MV-4-11 (cell line): Measurements from ENCODE around the gene RASGRF2.
"Not testable (repeated sequence)": the region's sequence is repeated elsewhere in the genome, so short reads cannot be mapped to it uniquely, and the experiment has no call there.

Experiments
- DNase-seq: peaks from one replicate; lab custom pipeline; 2025; lab: John Stamatoyannopoulos, UW

The RASGRF2 gene

DNA sequence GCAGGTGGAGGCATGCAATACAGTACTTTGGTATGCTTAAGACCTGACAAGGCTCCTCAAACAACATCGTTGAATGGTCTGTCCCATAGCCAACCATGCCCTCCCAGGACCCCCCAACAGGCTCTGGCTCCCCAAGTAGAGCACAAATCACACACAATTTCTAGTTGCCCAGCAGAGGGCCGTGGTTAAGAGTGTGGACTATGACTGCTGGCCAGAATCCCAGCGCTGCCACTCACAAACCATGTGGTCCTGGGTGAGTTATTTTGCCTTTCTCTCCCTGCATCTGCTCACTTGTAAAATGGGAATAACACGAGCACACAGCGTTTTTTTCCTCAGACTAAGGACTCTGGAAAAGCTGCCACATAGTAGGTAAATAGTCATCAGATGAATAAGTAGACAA lies 279.4 kb downstream of the RASGRF2 start:
- no peak for DNase-seq

DNA sequence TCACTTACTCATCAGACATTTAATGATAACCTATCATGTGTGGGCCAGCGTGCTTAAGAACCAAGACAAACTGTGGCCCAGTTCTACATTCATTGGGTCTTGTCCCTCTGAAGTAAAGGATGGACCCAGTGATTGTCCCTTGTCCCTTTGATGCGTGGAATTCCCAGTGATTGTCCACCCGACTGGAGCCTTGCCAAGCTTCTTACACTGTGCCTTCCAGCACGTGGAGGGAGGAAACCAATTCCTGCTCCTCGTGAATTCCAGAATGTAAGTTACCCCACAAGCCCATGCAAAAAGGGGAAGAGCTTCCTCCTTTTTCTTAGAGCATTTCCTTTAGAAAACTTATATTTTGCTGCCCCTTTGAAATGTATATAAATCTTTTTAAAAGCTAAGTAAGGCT lies 280.8 kb downstream of the RASGRF2 start:
- DNase-seq = no peak

DNA sequence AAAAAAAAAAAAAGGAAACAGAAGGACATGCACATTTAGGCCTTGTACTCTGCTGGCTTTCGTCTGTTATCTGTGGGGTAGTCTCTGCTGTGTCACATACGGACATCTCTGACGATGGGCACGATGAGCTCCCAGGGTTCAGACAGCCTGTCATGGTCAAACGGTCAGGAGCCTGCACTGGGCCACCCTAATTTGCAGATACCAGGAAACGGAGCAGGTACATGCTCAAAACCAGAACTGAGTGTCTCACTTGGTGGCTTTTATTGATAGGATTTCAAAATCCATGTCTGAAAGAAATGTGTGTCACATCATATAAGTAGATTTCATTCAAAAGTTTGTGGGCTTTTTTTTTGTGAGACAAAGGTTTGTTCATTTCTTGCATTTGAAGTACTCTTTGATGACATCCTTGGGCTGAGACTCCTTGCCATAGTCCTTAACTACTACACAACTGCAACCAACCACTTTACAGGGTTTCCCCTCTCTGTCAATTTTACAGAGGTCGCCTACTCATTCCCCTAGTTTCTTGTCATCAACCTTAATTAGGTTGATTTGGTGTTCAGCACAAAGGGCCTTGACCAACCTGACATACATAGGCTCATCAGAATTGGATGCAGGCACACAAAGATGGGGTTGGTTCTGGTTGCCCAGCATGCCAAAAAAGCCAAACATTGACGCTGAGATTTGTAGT lies 281.9 kb downstream of the RASGRF2 start:
- no peak for DNase-seq

DNA sequence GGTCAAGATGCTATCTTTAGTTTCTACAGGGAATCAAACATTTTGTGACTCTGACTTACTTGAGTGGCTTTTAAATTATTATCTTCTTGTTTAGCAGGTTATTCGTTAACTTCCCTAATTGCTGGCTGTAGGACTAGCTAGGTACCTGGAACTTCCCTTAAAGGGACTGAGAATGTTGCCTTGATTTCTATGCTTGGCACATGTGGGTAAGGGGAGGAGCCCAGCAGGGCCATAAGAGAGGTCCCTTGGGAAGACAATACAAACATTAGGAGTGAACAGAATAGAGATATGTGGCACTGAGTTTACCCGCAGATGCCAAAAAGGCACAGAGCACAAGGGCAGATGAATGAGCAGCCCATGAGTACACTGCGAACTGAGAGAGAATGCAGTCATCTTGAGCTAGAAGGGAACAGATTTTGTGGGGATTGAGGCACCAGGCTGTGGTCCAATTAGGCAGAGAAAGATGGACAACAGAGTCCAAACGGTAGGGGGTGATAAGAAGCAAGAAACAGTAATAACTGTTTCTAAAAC lies 282.8 kb downstream of the RASGRF2 start:
- DNase-seq = no peak

DNA sequence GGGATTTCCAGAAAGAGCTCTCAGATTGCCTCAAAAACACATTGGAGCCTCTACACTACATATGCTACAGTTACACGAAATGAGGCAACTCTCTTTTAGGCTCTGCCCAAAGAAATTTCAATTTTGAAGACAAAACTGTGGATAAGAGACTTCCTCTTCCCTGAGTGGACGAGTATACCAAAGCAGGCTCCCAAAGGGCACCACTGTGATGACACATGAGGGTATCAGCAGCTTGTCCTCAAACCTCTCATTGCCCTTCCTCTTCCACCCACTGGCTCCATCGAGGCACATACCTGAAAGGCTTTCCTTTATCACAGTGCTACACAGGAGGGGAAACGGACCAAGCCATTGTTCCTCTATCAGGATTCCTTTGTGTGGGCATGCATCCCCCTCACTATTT lies 284.3 kb downstream of the RASGRF2 start:
- DNase-seq = no peak

DNA sequence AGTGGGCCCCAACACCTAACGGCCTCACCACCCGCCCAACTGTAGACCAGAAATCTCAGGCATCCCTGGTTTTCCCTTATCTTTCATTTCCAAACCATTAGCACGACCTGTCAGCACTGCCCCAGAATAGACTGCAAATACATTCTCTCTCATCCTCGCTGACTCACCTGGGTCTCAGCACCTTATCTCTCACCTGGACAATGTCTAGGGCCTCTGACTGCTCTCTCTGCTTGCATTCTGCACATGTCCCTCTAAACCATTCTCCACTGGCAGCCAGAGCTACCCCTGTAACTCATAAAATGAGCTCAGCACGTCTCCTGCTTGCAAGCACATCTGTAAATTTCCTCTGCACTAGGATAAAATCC lies 285.7 kb downstream of the RASGRF2 start:
- DNase-seq = no peak

DNA sequence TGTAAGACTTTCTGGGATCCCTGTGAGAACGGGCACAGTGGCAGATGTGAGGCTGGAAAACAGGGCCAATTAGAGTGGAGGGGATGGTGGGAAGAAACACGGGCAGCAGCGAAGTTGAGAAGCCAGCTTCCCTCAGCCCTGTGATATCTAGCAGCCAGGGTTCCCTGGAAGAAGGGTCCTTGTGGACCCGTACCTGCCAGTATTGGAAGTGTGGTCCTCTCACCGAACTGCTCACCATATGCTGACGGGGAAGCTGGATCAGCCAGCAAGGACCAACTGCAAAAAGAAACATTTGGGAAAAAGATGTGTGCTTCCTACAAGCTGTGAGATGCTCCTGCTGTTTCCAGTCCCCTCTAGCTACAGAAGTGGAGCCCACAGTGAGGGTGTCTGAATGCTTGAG lies 286.5 kb downstream of the RASGRF2 start:
- no peak for DNase-seq

DNA sequence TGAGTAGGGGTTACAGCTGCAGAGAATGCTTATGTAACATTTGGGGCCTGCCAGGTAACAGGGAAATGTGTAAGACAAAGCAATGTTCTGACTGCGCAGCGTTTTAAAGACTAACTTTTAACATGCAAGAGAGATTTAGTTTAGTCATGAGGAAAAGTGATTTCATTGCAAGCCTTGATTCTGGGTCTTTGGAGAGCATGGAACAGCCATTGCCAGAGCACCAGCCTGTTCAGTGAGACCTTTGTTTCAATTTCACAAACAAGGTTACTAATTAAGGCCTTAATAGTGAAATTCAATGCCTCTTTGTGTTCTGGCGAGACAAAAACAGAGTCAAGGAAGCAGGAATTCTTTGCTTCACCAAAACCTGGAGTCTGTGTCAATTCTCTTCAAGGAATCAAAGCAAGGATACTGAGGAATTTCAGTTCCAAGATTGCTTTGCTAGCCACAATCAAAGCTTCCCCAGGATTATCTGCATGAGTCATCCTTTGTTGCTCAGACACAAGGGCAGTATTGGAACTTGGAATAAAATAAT lies 287.3 kb downstream of the RASGRF2 start:
- no peak for DNase-seq

DNA sequence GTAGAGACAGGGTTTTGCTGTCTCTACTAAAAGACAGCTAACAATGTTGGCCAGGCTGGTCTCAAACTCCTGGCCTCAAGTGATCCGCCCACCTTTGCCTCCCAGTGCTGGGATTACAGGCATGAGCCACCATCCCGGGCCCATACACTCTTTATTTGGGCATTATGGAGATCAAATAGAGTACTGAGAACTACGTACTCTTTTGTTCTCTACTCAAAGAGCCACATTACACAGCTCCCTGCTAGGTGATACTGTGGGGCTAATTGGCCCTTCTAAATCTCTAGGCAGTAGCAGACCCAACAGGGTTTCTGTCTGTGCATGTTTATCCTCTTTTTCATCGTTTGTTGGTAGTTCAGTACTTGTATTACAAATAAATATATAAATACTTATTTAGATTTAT lies 289.1 kb downstream of the RASGRF2 start:
- no peak for DNase-seq

DNA sequence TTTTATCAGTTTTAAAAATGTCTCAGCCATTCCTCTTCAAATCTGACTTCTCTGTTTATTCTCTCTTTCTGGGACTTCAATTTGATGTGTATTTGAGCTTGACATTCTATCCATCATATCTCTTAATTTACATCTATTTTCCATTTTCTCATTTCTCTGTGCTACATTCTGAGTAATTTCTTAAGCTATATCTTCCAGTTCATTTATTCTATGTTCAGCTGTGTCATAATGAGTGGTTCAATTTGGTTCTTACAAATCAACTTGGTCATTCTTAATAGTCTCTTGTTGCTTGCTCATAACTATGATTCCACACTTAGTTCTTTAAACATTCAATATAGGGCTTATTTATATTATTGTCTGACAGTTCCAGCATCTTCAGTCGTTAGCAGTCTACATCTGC lies 289.8 kb downstream of the RASGRF2 start:
- DNase-seq = no peak

DNA sequence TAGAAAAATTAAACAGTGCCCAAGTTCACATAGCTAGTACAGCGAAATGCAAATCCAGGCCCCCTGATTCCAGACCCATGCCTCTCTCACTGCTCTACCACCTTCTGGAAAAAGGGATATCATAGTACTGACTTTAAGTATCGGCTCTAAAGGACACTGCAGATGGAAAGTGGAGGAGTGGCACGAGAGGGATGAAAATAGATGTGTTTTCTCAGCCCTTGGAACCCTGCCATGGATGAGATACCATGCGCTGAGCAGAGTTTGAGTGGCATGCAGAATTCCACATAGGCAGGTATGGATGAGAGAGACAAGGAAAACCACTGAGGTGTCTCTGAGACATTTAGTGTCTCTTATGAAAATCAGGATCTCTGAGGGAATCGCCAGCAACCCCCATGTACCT lies 291.8 kb downstream of the RASGRF2 start:
- no peak for DNase-seq

DNA sequence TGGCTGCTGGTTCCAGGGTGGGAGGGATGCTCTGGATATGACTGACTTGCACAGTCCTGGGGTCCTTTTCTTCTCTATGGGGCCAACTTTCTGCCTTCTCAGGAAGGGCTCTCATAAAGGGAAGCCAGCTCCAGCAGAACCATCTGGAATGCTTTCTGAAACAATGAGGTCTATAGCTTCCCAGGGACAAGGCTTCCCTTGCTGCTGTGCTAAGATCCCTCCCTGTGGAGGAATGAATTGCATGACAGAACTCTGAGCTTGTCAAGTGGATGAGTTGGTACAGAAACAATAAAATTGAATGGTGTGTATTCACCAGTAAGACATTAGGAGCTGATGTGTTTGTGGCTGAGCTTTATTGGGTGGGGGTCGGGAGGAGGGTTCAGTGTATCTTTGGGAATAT lies 292.7 kb downstream of the RASGRF2 start:
- no peak for DNase-seq

DNA sequence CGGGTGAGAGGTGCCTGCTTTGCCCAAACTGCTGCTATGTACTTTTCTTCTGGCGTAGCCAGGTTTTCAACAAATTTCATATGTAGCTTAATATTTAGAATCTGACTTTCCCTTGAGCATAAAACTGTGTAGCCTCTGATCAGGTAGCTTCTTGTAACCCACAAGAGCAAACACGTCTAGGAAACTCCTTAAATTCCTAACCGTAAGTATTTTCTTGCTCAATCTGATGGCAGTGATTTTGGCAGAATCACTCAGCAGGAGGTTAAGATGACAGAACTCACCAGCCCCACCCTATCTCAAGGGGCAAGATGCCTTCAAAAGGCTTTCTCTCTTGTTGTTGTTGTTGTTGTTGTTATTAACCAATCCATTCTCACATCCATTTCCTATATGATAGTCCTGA lies 293.7 kb downstream of the RASGRF2 start:
- DNase-seq = no peak

DNA sequence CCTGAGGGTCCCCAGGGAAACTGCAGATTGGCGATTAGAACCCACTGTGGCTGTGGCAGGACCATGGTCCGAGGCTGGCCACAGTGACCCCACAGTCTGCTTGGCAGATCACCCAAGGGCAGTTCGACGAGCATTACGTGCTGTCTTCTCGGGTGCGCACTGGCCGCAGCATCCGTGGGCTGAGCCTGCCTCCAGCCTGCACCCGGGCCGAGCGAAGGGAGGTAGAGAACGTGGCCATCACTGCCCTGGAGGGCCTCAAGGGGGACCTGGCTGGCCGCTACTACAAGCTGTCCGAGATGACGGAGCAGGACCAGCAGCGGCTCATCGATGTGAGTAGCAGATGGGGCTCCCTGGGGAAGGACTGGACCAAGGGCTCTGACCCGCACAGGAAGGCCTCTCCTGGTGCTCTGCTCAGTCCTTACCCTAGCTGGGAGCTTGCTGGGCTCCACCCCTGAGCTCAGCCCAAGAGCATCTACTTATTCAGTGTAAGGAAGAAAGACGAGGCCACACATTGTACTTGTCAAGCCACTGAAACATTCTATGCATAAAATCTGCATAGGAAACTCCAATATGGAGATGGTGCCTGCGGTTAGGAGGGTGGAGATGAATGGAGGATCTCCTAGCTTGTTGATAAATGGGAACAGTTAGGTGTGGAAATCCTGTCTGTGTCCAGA lies 294.9 kb downstream of the RASGRF2 start:
- DNase-seq = no peak

DNA sequence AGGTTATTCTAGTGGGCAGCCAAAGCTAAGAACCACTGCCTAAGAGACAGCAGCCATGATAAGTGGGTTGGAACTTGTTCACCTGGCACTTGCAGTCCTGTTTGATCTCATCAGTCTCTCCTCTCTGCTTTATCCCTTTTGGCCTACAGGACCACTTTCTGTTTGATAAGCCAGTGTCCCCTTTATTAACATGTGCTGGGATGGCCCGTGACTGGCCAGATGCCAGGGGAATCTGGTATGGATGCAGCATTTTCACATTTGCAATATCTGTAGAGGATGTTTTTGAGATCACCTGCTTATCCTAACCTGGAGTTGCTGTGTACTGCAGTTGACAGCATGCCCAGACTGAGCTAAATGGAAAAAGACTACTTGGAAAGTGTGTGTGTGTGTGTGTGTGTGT lies 296.6 kb downstream of the RASGRF2 start:
- DNase-seq = no peak

DNA sequence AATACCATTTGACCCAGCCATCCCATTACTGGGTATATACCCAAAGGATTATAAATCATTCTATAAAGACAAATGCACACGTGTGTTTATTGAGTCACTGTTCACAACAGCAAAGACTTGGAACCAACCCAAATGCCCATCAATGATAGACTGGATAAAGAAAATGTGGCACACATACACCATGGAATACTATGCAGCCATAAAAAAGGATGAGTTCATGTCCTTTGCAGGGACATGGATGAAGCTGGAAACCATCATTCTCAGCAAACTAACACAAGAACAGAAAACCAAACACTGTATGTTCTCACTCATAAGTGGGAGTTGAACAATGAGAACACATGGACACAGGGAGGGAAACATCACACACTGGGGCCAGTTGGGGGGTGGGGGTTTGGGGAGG lies 302.6 kb downstream of the RASGRF2 start:
- not testable (repeated sequence) for DNase-seq

DNA sequence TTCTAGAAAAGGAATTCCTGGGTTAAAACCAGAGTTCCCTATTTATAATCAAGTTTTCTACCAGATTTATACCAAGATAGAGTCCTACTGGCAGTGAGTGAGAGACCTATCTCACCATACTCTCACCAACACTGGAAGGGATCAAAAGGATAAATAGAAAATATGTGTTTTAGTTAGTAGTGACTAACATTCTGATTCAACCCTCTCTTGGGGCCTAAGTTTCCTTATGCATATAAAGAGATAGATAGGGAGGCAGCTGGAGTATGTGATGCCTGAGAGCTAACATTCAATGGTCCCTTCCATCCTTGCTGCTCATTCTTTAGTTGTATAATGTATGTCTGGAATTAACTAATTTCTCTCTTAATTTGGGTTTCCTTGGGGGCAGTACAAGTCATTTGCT lies 304.9 kb downstream of the RASGRF2 start:
- no peak for DNase-seq

DNA sequence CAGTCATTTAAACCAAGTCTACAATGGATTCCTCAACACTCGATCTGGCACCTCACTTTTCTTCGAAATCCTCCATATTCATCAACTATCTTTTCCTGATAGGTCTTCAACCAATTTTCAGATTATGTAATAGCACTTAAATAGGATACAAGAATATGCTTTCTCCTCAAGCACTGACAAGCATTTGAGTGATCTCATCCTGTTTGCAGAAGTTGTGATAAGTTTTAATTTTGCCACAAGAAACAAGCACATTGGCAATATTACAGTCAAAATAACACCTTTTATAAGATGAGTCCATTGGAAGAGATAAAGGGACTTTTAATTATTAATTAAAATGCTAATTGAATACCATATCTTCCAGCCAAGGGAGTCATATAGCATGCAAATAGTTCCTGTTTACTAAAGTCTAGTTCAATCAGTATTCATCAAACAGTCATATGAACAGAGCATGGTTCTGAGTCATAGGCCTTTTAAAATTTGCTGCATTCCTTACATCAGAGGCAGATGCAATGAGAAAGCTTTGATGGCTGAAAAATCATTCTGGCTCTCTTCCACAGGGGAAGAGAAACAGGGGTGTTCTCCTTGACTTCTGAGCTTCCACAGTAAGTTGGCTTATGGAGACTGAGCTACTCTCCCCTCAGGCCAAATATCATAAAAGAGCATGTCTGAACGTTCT lies 308.5 kb downstream of the RASGRF2 start:
- peak; percentile 34 for DNase-seq

DNA sequence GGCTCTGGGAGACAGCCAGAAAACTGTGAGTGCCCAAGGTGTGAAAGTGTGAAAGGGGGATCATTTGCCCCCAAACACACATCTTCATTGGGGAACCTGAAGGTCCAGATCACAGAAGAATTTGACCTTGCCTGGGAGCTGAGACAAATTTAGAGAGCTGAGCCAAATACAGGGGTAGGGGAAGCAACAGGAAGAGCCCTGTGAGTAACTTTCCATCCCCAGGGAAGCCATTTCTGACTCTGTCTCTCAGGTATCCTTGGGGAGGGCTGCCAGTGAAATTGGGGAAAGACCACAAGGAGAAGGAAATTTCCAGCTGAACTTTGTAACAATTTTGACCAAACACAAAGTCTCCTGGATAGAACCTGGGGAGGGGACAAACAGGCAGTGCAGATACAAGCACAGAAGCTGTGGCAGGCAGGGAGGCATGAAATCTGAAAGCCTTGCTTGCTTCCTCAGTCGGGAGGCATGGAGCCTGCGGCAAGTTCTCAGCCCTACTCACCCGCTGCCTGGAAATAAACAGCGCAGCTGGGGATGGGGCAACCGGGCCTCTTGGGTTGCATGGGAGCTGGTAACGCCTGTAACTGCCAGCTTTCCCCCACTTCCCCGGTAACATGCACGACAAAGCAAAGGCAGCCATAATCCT lies 309.7 kb downstream of the RASGRF2 start:
- DNase-seq = no peak

DNA sequence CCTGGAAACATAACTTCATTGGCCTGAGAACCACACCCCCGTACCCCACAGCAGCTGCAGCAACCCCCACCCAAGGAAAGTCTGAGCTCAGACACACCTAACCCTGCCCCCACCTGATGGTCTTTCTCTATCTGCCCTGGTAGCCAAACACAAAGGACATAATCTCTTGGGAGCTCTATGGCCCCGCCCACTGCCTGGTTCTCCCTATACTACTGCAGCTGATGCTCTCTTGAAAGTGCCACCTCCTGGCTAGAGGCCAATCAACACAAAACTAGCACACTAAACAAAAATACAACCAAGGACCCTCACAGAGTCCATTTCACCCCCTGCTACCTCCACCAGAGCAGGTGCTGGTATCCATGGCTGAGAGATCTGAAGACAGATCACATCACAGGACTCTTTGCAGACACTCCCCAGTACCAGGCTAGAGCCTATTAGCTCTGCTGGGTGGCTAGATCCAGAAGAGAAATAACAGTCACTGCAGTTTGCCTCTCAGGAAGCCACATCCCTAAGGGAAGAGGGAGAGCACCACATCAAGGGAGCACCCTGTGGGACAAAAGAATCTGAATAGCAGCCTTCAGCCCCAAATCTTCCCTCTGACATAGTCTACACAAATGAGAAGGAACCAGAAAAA lies 310.3 kb downstream of the RASGRF2 start:
- DNase-seq = not testable (repeated sequence)
